DOHH2 (cell line): ENCODE data around the gene ME3.

ENCODE experiments used
- EZH2phosphoT487 ChIP-seq: fragments of 200-600 bp; sonication (generic); IDR thresholded peaks from 2 replicates; pipeline ENCODE4 v1.6.1; 2017; ENCODE audit warnings: borderline replicate concordance, mild to moderate bottlenecking, antibody characterized with exemption, low read length, moderate library complexity, mixed read lengths
- TF ChIP-seq, protein P1 (sequence below): fragments of 200-600 bp; sonication (generic); IDR thresholded peaks from one replicate; pipeline ENCODE4 v1.5.1; 2014; ENCODE audit warnings: antibody characterized with exemption, mild to moderate bottlenecking, low read depth, low read length; ENCODE audit not compliant: poor library complexity, severe bottlenecking

DNA sequence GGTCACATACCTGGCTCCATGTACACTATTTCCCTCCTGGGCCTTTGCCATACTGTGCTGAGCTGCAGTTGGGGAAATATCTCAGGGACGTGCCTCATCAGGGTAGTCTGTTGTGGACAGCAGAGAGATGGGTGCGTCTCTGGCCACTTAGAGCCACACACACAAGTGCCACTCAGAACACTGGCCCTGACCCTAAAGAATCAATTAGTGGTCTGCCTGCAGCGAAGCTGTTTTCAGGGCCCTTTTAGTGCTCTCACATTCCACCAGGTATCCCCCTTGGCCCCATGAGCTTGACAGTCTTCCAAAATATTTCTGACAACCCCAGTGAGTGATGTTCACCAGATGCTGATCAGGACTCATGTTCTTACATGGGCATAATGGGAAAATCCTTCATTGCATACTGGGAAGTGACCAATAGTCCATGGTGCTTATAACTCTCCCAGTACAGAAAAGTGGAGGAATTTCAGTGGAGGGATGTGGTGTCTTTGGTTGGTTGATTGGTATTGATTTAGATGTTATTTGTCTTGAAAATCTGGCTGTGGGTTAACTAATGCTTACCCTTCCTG, 66.1 kb downstream of the ME3 start:
- TF ChIP-seq, protein P1, sequence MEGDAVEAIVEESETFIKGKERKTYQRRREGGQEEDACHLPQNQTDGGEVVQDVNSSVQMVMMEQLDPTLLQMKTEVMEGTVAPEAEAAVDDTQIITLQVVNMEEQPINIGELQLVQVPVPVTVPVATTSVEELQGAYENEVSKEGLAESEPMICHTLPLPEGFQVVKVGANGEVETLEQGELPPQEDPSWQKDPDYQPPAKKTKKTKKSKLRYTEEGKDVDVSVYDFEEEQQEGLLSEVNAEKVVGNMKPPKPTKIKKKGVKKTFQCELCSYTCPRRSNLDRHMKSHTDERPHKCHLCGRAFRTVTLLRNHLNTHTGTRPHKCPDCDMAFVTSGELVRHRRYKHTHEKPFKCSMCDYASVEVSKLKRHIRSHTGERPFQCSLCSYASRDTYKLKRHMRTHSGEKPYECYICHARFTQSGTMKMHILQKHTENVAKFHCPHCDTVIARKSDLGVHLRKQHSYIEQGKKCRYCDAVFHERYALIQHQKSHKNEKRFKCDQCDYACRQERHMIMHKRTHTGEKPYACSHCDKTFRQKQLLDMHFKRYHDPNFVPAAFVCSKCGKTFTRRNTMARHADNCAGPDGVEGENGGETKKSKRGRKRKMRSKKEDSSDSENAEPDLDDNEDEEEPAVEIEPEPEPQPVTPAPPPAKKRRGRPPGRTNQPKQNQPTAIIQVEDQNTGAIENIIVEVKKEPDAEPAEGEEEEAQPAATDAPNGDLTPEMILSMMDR, result no peak
- no peak for TF ChIP-seq EZH2phosphoT487
